CD4-positive, alpha-beta T cell treated with Interleukin-6 at 100 ng/mL for 8 hours (primary cell): ENCODE results near the gene WFIKKN2.
"Not testable (repeated sequence)": the region's sequence is repeated elsewhere in the genome, so short reads cannot be mapped to it uniquely, and the experiment has no call there.

Experiments
- DNase-seq: peaks from one replicate; pipeline ENCODE4 v3.0.0-alpha.2; 2020; ENCODE audit warnings: mixed read lengths, low spot score

Gene WFIKKN2

GRCh38 chr17:50875074-50875473, 39.7 kb downstream of the WFIKKN2 start:
- DNase-seq = no peak

DNA sequence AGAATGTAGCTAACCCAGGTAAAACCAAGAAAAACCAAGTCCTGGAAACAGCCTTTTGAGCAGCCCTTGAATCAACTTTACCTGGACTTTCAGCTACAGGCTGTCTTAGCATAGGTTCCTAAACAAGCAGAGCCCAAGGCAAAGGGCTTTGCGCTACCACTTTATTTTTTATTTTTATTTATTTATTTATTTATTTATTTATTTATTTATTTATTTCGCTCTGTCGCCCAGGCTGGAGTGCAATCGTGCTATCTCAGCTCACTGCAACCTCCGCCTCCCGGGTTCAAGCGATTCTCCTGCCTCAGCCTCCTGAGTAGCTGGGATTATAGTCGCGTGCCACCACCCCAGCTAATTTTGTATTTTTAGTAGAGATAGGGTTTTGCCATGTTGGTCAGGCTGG, 41.7 kb downstream of the WFIKKN2 start:
- DNase-seq = not testable (repeated sequence)

DNA sequence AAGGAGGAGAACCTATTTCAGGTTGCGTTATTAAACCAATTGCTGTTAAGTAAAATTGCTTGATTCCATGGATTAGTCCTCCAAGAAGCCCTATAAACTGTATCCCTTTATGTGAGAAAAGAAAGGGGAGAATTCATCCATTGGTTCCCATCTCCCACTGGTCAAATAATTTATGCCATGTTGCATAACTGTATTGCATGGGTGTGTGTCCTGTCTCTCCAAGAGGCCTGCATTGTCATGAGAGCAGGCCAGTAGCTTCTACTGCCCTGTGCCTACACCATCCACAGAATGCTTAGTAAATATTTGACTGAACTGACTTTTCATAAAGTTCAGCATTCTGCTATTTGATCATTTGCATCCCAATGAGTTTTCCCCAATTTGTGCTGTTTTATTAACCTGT, 42.5 kb downstream of the WFIKKN2 start:
- no peak for DNase-seq

DNA sequence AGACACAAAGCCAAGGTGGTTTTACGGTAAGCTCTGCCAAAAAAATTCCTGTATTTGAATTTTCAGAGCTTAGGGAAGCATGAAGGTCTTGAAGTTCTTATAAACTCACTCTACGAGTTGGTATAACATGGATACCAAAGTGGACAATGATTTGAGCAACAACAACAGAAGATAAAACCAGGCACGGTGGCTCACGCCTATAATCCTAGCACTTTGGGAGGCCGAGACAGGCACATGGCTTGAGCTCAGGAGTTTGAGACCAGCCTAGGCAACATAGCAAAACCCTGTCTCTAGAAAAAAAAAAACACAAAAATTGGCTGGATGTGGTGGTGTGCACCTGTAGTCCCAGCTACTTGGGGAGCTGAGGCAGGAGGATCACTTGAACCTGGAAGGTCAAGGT, 43.7 kb downstream of the WFIKKN2 start:
- DNase-seq = no peak

GRCh38 chr17:50881182-50881581, 45.8 kb downstream of the WFIKKN2 start:
- DNase-seq = no peak

- no peak for DNase-seq
Observed at GRCh38 chr17:50882851-50883250, 47.5 kb downstream of the WFIKKN2 start.

DNA sequence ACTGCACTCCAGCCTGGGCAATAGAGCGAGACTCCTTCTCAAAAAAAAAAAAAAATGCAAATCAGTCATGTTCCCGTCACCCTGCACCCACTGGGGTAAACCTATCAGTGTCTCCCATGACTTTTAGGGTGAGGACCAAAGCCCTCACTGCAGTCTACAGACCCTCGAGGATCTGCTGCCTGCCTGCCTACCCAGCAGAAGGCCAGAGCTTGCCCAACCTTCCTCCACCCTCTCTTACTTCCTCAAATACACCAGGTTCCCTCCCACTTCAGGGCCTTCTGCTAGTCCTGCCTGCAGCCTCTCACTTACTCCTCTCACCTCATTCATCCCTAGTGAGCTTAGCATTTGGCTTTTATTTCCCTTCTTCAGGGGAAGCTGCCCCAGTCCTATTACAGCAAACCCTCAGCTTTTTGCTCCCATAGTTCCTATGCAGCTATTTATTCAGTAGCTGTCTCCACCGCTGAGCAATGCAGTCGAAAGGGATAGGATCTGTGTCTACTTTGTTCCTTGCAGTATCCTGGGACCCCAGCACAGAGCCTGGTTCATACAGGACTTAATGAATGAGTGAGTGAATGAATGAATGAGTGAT, 48.6 kb downstream of the WFIKKN2 start:
- no peak for DNase-seq

DNA sequence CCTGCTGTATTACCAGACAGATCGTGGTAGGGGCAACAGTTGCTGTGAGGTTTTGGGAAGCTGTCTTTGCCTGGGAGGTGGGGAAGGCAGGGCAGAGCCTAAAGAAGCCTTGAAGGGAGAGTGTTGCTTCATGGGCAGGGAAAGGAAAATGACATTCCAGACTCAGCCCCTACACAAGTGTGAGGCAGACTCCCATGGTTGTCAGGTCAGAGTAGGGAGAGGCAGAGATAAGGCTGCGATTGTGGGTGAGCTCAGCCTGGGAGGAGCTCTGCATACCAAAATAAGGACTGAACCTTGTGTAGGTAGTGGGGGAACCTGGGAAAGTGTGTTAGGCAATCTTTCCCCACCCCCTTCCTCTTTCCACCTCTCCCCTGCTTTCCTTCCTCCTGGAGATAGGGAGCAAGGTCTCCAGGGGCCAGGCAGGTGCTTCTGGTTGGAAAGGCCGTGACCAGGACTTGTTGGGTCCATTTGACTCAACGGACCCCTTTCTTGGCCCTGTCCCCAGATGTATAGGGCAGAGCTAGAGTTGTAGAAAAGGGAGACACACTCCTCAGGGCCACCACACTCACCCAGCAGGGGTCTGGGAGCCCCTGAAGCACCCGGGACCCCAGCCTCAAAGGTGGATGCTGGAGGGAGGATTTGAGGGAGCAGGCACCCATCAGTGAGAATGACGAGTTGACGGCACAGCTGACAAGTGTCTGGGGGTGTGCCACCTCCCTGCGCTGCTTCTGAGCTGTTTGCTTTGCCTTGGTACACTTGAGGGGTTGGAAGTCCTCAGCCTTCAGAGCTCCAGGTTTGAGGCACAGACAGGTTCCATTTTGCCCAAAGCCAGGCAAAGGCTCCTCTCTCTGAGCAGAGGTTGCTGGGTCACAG, 49.3 kb downstream of the WFIKKN2 start:
- DNase-seq = no peak

GRCh38 chr17:50887705-50888245, 52.4 kb downstream of the WFIKKN2 start:
- no peak for DNase-seq

- DNase-seq = no peak
Observed at GRCh38 chr17:50889528-50890118, 54.2 kb downstream of the WFIKKN2 start.

- no peak for DNase-seq
Observed at GRCh38 chr17:50890675-50891516, 55.5 kb downstream of the WFIKKN2 start.

GRCh38 chr17:50891577-50891989, 56.2 kb downstream of the WFIKKN2 start:
- no peak for DNase-seq
